Lung (tissue), 12 donors: ENCODE data around the gene DPYSL3. TPM values are rescaled to one million over a fixed set of nuclear protein-coding genes. Genes with fewer than 3 reads are reported as not detected.
A peak's percentile ranks its signal among the peaks of the same experiment; 100 is the strongest.

Experiments
- ATAC-seq: fragments of 200-7000 bp; cut with Tn5 transposase; one replicate; pipeline ENCODE4 v1.9.1; 2020; ENCODE audit warnings: moderate number of reproducible peaks; ENCODE audit not compliant: insufficient read depth, low FRiP score
- DNase-seq, 3 donors: peaks; one replicate each; pipeline ENCODE4 v3.0.0-alpha.2; 2013 to 2017
- H3K27ac ChIP-seq, 2 donors: one replicate each; pipeline ENCODE4 v1.5.1; 2013; ENCODE audit warnings: mild to moderate bottlenecking in 2 of 2, moderate library complexity in 2 of 2, control low read depth in 1 of 2, inconsistent platforms in 1 of 2, low read depth in 1 of 2, low read length in 1 of 2
- H3K27me3 ChIP-seq, 3 donors: one replicate each; pipeline ENCODE4 v1.5.1; 2013; ENCODE audit warnings: low read length in 2 of 3; ENCODE audit not compliant: control insufficient read depth in 3 of 3, insufficient read depth in 3 of 3
- H3K36me3 ChIP-seq, 4 donors: one replicate each; pipeline ENCODE4 v1.5.1; 2013; ENCODE audit warnings: low read length in 4 of 4, mild to moderate bottlenecking in 1 of 4, moderate library complexity in 1 of 4; ENCODE audit not compliant: control insufficient read depth in 4 of 4, insufficient read depth in 4 of 4
- H3K4me1 ChIP-seq, 5 donors: one replicate each; pipeline ENCODE4 v1.5.1; 2013; ENCODE audit warnings: low read length in 5 of 5, mild to moderate bottlenecking in 2 of 5, moderate library complexity in 1 of 5; ENCODE audit not compliant: control insufficient read depth in 5 of 5, insufficient read depth in 5 of 5
- H3K4me3 ChIP-seq: one replicate; pipeline ENCODE4 v1.5.1; 2013; ENCODE audit warnings: mild to moderate bottlenecking, control low read depth, moderate library complexity
- H3K9ac ChIP-seq, 2 donors: one replicate each; pipeline ENCODE4 v1.5.1; 2013; ENCODE audit warnings: low read length in 2 of 2, control low read depth in 1 of 2; ENCODE audit not compliant: insufficient read depth in 1 of 2
- H3K9me3 ChIP-seq, 4 donors: one replicate each; pipeline ENCODE4 v1.5.1; 2013; ENCODE audit warnings: low read length in 3 of 4, mild to moderate bottlenecking in 1 of 4, moderate library complexity in 1 of 4; ENCODE audit not compliant: control insufficient read depth in 4 of 4, insufficient read depth in 3 of 4
- CTCF ChIP-seq: IDR thresholded peaks from 2 replicates; pipeline ENCODE4 v1.5.1; 2012; ENCODE audit warnings: mild to moderate bottlenecking; ENCODE audit errors: control extremely low read depth, extremely low read depth
- WGBS, 2 donors: extraction: QIAGEN DNeasy Blood & Tissue Kit; methylation state at CpG; one replicate each; pipeline ENCODE4 v1.1.7; 2013; 5-methylcytosine and 5-hydroxymethylcytosine counted together
- polyA plus RNA-seq, 2 donors: library from polyadenylated mRNA; stranded (reverse); fragments of 200-250 nt; gene quantifications; one replicate each; pipeline ENCODE4 v1.2.1, GENCODE V29; 2013
- total RNA-seq, 2 donors: library from RNA; depleted of rRNA in 1 of 2; stranded (reverse); fragments of >200 nt in 1 of 2; gene quantifications; one replicate each; pipeline ENCODE4 v1.2.1, GENCODE V29; 2014 to 2021
- donor health status: control.
- donor health status: control.
- donor health status: Bipolar disorder and iron deficiency.
- donor health status: healthy.
- donor health status: DM: yes; HTN: yes; CAD: no.

The DPYSL3 gene
- total and polyA plus RNA-seq, 4 donors: 13.8 to 112 (median 43.7) TPM

- Histone ChIP-seq H3K9me3 (no peaks in the 10 kb centered on the region), H3K9ac (no peak overlapping the region), H3K36me3 (peaks cover 0 to 2% (median 0%) of the 10 kb centered on the region in 4 donors), H3K27me3 (no peaks in the 10 kb centered on the region), H3K27ac (no peak overlapping the region), H3K4me1 (peaks cover 0 to 6% (median 3%) of the 10 kb centered on the region in 5 donors), H3K4me3 (no peak overlapping the region)
- DNase-seq: no peak
- WGBS, 2 donors: 78 to 83% methylated on average over 3 of the region's 3 CpGs
- TF ChIP-seq CTCF: no peak
- ATAC-seq: peak; percentile 5
Measured at GRCh38 chr5:147426640-147427327, 83.1 kb downstream of the DPYSL3 start.

DNA sequence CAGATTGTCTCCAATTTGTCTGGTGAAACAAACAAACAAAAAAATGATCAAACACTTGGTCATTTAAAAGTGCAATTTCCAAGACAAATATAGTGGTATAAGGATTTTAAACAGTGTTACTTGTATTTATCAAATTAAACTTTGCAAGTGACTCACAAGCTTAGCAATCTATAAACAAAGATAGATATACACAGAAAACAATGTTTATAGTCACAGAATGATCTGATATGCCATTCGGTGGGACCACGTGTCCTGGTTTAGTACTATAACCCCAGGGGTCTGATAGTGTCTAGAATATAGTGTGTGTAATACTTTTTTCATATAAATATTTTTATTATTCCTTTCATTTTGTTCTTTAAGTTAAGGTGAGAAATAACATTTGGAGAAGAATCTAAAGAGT lies 91.3 kb downstream of the DPYSL3 start:
- no peak overlapping the region for H3K4me3 ChIP-seq
- ATAC-seq (no peak), DNase-seq (no peak)
- 64 to 82% methylated on average over 2 of the region's 2 CpGs for WGBS, 2 donors
- peaks cover 0 to 15% (median 13%) of the 10 kb centered on the region in 5 donors for H3K4me1 ChIP-seq
- no peak for TF ChIP-seq CTCF
- no peak overlapping the region for H3K27ac ChIP-seq
- H3K9ac ChIP-seq: no peak overlapping the region
- no peaks in the 10 kb centered on the region for H3K27me3 ChIP-seq
- H3K9me3 ChIP-seq: no peaks in the 10 kb centered on the region
- H3K36me3 ChIP-seq: peaks cover 0 to 8% (median 0%) of the 10 kb centered on the region in 4 donors

GRCh38 chr5:147417135-147417813 lies 92.6 kb downstream of the DPYSL3 start:
- Histone ChIP-seq H3K9ac (no peak overlapping the region), H3K36me3 (peaks cover 0 to 8% (median 1%) of the 10 kb centered on the region in 4 donors), H3K9me3 (no peaks in the 10 kb centered on the region), H3K27ac (no peak overlapping the region), H3K27me3 (no peaks in the 10 kb centered on the region), H3K4me3 (no peak overlapping the region), H3K4me1 (peaks cover 0 to 15% (median 14%) of the 10 kb centered on the region in 5 donors)
- TF ChIP-seq CTCF: no peak
- ATAC-seq (peak; percentile 85), DNase-seq (peak; percentile 70 to 79 (median 73))
- WGBS, 2 donors: 37 to 56% methylated on average over 5 of the region's 5 CpGs
